HepG2 (cell line): Measurements from ENCODE around the gene JPH3. TPM values are rescaled to one million over a fixed set of nuclear protein-coding genes. Genes with fewer than 3 reads are reported as not detected.

ENCODE experiments used
- DNMT1 ChIP-seq: sonication (generic); formaldehyde crosslinking; IDR thresholded peaks from 2 replicates; pipeline ENCODE4 v1.5.1; 2020; ENCODE audit warnings: mild to moderate bottlenecking, missing genetic modification reagents
- FOSL2 ChIP-seq: sonication (generic); formaldehyde crosslinking; IDR thresholded peaks from 2 replicates; pipeline ENCODE4 v1.4.0; 2020; ENCODE audit warnings: missing genetic modification reagents
- KDM2A ChIP-seq: sonication (generic); formaldehyde crosslinking; IDR thresholded peaks from 2 replicates; pipeline ENCODE4 v1.4.0; 2020; ENCODE audit warnings: low read depth, missing genetic modification reagents, borderline replicate concordance
- MAX ChIP-seq: IDR thresholded peaks from 2 replicates; pipeline ENCODE4 v1.6.1; 2012; ENCODE audit warnings: inconsistent platforms
- NCOR1 ChIP-seq: fragments of 200-600 bp; sonication (generic); IDR thresholded peaks from 2 replicates; pipeline ENCODE4 v1.7.0; 2017; ENCODE audit warnings: antibody characterized with exemption, low read length, borderline replicate concordance
- SALL1 ChIP-seq: sonication (generic); formaldehyde crosslinking; IDR thresholded peaks from 2 replicates; pipeline ENCODE4 v1.8.0; 2022; ENCODE audit warnings: mild to moderate bottlenecking, missing genetic modification reagents
- SP5 ChIP-seq: IDR thresholded peaks from 2 replicates; pipeline ENCODE4 v1.6.1; 2016; ENCODE audit warnings: low read depth, borderline replicate concordance
- SRF ChIP-seq: IDR thresholded peaks from 2 replicates; pipeline ENCODE4 v1.6.1; 2011; ENCODE audit warnings: mild to moderate bottlenecking, low read depth, low read length, moderate library complexity
- U2AF1 ChIP-seq: fragments of 200-400 bp; formaldehyde crosslinking; optimal IDR thresholded peaks from 2 replicates; pipeline ENCODE3; 2017; ENCODE audit warnings: mild to moderate bottlenecking, low read depth, low read length
- WIZ ChIP-seq: sonication (generic); formaldehyde crosslinking; IDR thresholded peaks from 2 replicates; pipeline ENCODE4 v1.5.1; 2020; ENCODE audit warnings: mild to moderate bottlenecking, missing genetic modification reagents
- ZNF17 ChIP-seq: sonication (generic); formaldehyde crosslinking; IDR thresholded peaks from 2 replicates; pipeline ENCODE4 v1.5.0; 2020; ENCODE audit warnings: mild to moderate bottlenecking, missing genetic modification reagents
- ZNF687 ChIP-seq: sonication (generic); formaldehyde crosslinking; IDR thresholded peaks from 2 replicates; pipeline ENCODE4 v1.5.1; 2020; ENCODE audit warnings: mild to moderate bottlenecking, missing genetic modification reagents, moderate library complexity
- ZNF772 ChIP-seq: sonication (generic); formaldehyde crosslinking; IDR thresholded peaks from 2 replicates; pipeline ENCODE4 v1.5.0; 2020; ENCODE audit warnings: mild to moderate bottlenecking, missing genetic modification reagents
- polyA plus RNA-seq, 8 experiments: library from polyadenylated mRNA; depleted of rRNA in 3 of 8; stranded (reverse) in 7 of 8; unstranded in 1 of 8; fragments of >200 nt; fragmentation: Illumina TruSeq in 4 of 8; extraction: Trizol in 4 of 8; gene quantifications; 2 replicates each; pipeline versions ENCODE4 v1.2.1 to v1.2.3, GENCODE V29; 2011 to 2016; ENCODE audit warnings: low read depth in 4 of 8, missing spikeins in 1 of 8, mixed read lengths in 1 of 8; ENCODE audit not compliant: insufficient read depth in 1 of 8
- total RNA-seq, 5 experiments: library from RNA; depleted of rRNA; stranded (reverse); fragments of >200 nt; fragmentation: Illumina TruSeq; extraction: Trizol; gene quantifications; 2 replicates each; pipeline ENCODE4 v1.2.3, GENCODE V29; 2016; ENCODE audit warnings: low read depth in 1 of 5
- TF ChIP-seq, protein P1 (sequence below): sonication (generic); formaldehyde crosslinking; IDR thresholded peaks from 2 replicates; pipeline ENCODE4 v1.5.0; 2020; ENCODE audit warnings: mild to moderate bottlenecking, missing genetic modification reagents, borderline replicate concordance
- TF ChIP-seq, protein P2 (sequence below): sonication (generic); formaldehyde crosslinking; IDR thresholded peaks from 2 replicates; pipeline ENCODE4 v1.4.0; 2020; ENCODE audit warnings: mild to moderate bottlenecking, missing genetic modification reagents, borderline replicate concordance

Gene JPH3
- total and polyA plus RNA-seq, 2 of the 13 experiments (the other 11 are each of a cell fraction or from before 2014, with no cell fraction given) = not detected

DNA sequence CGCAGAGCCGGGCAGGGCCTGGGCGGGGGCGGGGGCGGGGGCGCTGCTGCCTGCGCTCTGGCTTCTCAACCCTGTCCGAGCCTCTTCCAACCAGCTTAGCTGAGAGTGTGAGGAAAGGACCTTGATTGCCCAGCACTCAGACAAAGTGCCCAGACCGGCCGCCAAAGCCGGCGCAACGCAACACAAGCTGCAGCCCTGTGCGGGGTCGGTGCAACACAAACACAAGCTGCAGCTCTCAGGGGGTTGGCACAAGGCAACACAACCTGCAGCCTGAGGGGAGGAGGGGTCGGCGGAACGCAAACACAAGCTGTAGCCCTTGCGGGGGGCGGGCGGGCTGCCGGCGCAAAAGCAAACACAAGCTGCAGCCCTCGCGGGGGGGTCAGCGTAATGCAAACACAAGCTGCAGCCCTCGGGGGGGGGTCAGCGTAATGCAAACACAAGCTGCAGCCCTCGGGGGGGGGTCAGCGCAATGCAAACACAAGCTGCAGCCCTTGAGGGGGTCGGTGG is 103.5 kb downstream of the JPH3 start (continued):
- TF ChIP-seq MAX (peak; percentile 40; the same call in 1 of the 2 replicates), WIZ (CRISPR knock-in tag) (no peak), SRF (peak; percentile 40), NCOR1 (peak; percentile 72; the same call in 1 of the 2 replicates), KDM2A (no peak), ZNF772 (CRISPR knock-in tag) (0 out of 2 replicates have a peak, but pooled peaks have one; percentile 45), SP5 (peak; percentile 10; the same call in 1 of the 2 replicates), DNMT1 (CRISPR knock-in tag) (0 out of 2 replicates have a peak, but pooled peaks have one; percentile 21), FOSL2 (CRISPR knock-in tag) (no peak), ZNF687 (CRISPR knock-in tag) (peak; percentile 38; the same call in 1 of the 2 replicates), SALL1 (CRISPR knock-in tag) (peak; percentile 40), ZNF17 (CRISPR knock-in tag) (no peak), U2AF1 (no peak)
- TF ChIP-seq, protein P1, sequence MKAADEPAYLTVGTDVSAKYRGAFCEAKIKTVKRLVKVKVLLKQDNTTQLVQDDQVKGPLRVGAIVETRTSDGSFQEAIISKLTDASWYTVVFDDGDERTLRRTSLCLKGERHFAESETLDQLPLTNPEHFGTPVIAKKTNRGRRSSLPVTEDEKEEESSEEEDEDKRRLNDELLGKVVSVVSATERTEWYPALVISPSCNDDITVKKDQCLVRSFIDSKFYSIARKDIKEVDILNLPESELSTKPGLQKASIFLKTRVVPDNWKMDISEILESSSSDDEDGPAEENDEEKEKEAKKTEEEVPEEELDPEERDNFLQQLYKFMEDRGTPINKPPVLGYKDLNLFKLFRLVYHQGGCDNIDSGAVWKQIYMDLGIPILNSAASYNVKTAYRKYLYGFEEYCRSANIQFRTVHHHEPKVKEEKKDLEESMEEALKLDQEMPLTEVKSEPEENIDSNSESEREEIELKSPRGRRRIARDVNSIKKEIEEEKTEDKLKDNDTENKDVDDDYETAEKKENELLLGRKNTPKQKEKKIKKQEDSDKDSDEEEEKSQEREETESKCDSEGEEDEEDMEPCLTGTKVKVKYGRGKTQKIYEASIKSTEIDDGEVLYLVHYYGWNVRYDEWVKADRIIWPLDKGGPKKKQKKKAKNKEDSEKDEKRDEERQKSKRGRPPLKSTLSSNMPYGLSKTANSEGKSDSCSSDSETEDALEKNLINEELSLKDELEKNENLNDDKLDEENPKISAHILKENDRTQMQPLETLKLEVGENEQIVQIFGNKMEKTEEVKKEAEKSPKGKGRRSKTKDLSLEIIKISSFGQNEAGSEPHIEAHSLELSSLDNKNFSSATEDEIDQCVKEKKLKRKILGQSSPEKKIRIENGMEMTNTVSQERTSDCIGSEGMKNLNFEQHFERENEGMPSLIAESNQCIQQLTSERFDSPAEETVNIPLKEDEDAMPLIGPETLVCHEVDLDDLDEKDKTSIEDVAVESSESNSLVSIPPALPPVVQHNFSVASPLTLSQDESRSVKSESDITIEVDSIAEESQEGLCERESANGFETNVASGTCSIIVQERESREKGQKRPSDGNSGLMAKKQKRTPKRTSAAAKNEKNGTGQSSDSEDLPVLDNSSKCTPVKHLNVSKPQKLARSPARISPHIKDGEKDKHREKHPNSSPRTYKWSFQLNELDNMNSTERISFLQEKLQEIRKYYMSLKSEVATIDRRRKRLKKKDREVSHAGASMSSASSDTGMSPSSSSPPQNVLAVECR (CRISPR knock-in tag) = peak; percentile 30; the same call in 1 of the 2 replicates
- TF ChIP-seq, protein P2, sequence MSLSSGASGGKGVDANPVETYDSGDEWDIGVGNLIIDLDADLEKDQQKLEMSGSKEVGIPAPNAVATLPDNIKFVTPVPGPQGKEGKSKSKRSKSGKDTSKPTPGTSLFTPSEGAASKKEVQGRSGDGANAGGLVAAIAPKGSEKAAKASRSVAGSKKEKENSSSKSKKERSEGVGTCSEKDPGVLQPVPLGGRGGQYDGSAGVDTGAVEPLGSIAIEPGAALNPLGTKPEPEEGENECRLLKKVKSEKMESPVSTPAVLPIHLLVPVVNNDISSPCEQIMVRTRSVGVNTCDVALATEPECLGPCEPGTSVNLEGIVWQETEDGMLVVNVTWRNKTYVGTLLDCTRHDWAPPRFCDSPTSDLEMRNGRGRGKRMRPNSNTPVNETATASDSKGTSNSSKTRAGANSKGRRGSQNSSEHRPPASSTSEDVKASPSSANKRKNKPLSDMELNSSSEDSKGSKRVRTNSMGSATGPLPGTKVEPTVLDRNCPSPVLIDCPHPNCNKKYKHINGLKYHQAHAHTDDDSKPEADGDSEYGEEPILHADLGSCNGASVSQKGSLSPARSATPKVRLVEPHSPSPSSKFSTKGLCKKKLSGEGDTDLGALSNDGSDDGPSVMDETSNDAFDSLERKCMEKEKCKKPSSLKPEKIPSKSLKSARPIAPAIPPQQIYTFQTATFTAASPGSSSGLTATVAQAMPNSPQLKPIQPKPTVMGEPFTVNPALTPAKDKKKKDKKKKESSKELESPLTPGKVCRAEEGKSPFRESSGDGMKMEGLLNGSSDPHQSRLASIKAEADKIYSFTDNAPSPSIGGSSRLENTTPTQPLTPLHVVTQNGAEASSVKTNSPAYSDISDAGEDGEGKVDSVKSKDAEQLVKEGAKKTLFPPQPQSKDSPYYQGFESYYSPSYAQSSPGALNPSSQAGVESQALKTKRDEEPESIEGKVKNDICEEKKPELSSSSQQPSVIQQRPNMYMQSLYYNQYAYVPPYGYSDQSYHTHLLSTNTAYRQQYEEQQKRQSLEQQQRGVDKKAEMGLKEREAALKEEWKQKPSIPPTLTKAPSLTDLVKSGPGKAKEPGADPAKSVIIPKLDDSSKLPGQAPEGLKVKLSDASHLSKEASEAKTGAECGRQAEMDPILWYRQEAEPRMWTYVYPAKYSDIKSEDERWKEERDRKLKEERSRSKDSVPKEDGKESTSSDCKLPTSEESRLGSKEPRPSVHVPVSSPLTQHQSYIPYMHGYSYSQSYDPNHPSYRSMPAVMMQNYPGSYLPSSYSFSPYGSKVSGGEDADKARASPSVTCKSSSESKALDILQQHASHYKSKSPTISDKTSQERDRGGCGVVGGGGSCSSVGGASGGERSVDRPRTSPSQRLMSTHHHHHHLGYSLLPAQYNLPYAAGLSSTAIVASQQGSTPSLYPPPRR (CRISPR knock-in tag) = peak; percentile 93
